Stimulated activated CD4-positive, alpha-beta T cell treated with anti-CD3 and anti-CD28 coated beads, TNF-alpha, amount 100 ng/mL, for 48 hours (primary cell): Measurements from ENCODE around the gene WDFY1.
"Not testable (repeated sequence)": the region's sequence is repeated elsewhere in the genome, so short reads cannot be mapped to it uniquely, and the experiment has no call there.

ENCODE experiments used
- DNase-seq, 3 donors: peaks; one replicate each; pipeline ENCODE4 v3.0.0-alpha.2; 2020; ENCODE audit warnings: low read depth in 3 of 3

Gene WDFY1

GRCh38 chr2:223896833-223897311 is 48.3 kb downstream of the WDFY1 start:
- DNase-seq, result no peak

- no peak for DNase-seq
These were observed 50.2 kb downstream of the WDFY1 start for GRCh38 chr2:223894968-223895367.

GRCh38 chr2:223894009-223894408 is 51.1 kb downstream of the WDFY1 start:
- no peak for DNase-seq

- no peak for DNase-seq
These were observed 54.4 kb downstream of the WDFY1 start for GRCh38 chr2:223890721-223891120.

- no peak for DNase-seq
These were observed 55.9 kb downstream of the WDFY1 start for GRCh38 chr2:223889229-223889628.

- no peak for DNase-seq
These were observed 56.9 kb downstream of the WDFY1 start for GRCh38 chr2:223888251-223888650.

- no peak for DNase-seq
These were observed 58.0 kb downstream of the WDFY1 start for GRCh38 chr2:223887127-223887526.

- DNase-seq, result no peak
These were observed 58.4 kb downstream of the WDFY1 start for GRCh38 chr2:223886726-223887125.

- DNase-seq, result no peak
These were observed 60.7 kb downstream of the WDFY1 start for GRCh38 chr2:223884399-223884798.

- DNase-seq, result no peak
These were observed 62.4 kb downstream of the WDFY1 start for GRCh38 chr2:223882715-223883114.

- DNase-seq, result no peak
These were observed 64.3 kb downstream of the WDFY1 start for GRCh38 chr2:223880796-223881195.

- DNase-seq, result no peak
These were observed 67.3 kb downstream of the WDFY1 start for GRCh38 chr2:223877721-223878410.

GRCh38 chr2:223873672-223874071 is 71.5 kb downstream of the WDFY1 start:
- DNase-seq, result no peak

GRCh38 chr2:223872772-223873171 is 72.4 kb downstream of the WDFY1 start:
- not testable (repeated sequence) for DNase-seq

- not testable (repeated sequence) for DNase-seq
These were observed 73.5 kb downstream of the WDFY1 start for GRCh38 chr2:223871661-223872060.

GRCh38 chr2:223870840-223871611 is 74.1 kb downstream of the WDFY1 start:
- no peak for DNase-seq

GRCh38 chr2:223868005-223868404 is 77.1 kb downstream of the WDFY1 start:
- no peak for DNase-seq

- no peak for DNase-seq
These were observed 79.1 kb downstream of the WDFY1 start for GRCh38 chr2:223865907-223866508.

- DNase-seq, result no peak
These were observed 80.0 kb downstream of the WDFY1 start for GRCh38 chr2:223865124-223865523.

GRCh38 chr2:223863491-223863890 is 81.6 kb downstream of the WDFY1 start:
- DNase-seq, result no peak

GRCh38 chr2:223860809-223861738 is 84.1 kb downstream of the WDFY1 start:
- DNase-seq, result no peak

- no peak for DNase-seq
These were observed 86.1 kb downstream of the WDFY1 start for GRCh38 chr2:223859070-223859469.
